Heart right ventricle (tissue), 16 donors: ENCODE results near the gene DOCK3. TPM values are rescaled to one million over a fixed set of nuclear protein-coding genes. Genes with fewer than 3 reads are reported as not detected.

Source experiments
- ATAC-seq, 8 donors: fragments of 200-7000 bp; cut with Tn5 transposase; one replicate each; pipeline ENCODE4 v1.9.1; 2020; ENCODE audit warnings: mild to moderate bottlenecking in 8 of 8, moderate library complexity in 8 of 8, moderate number of reproducible peaks in 1 of 8
- DNase-seq, 2 donors: peaks; one replicate each; pipeline ENCODE4 v3.0.0-alpha.2; 2020
- H3K27ac ChIP-seq, 10 donors: fragments of 200-600 bp; sonication (generic) in 2 of 10; one replicate each; pipeline versions ENCODE4 v1.5.0 to v1.8.0; 2020 to 2022; ENCODE audit warnings: mild to moderate bottlenecking in 3 of 10
- H3K27me3 ChIP-seq, 7 donors: fragments of 200-600 bp; one replicate each; pipeline ENCODE4 v1.8.0; 2021 to 2022; ENCODE audit warnings: mild to moderate bottlenecking in 2 of 7
- H3K36me3 ChIP-seq, 9 donors: fragments of 200-600 bp; sonication (generic) in 1 of 9; one replicate each; pipeline versions ENCODE4 v1.5.0 to v1.8.0; 2020 to 2022; ENCODE audit warnings: mild to moderate bottlenecking in 2 of 9
- H3K4me1 ChIP-seq, 9 donors: fragments of 200-600 bp; sonication (generic) in 1 of 9; one replicate each; pipeline versions ENCODE4 v1.5.0 to v1.8.0; 2020 to 2022; ENCODE audit warnings: mild to moderate bottlenecking in 4 of 9
- H3K4me3 ChIP-seq, 10 donors: fragments of 200-600 bp; sonication (generic) in 2 of 10; one replicate each; pipeline versions ENCODE4 v1.5.0 to v1.8.0; 2020 to 2022; ENCODE audit warnings: mild to moderate bottlenecking in 7 of 10, moderate library complexity in 2 of 10
- H3K9me3 ChIP-seq, 11 donors: fragments of 200-600 bp in 10 of 11; sonication (generic) in 2 of 11; one replicate each; pipeline versions ENCODE4 v1.5.0 to v1.8.0; 2013 to 2022; ENCODE audit warnings: mild to moderate bottlenecking in 2 of 11, control low read depth in 1 of 11, moderate library complexity in 1 of 11
- WGBS, 2 donors: extraction: QIAGEN DNeasy Blood & Tissue Kit; methylation state at CpG; one replicate each; pipeline ENCODE4 v1.1.7; 2013; ENCODE audit warnings: inconsistent platforms in 1 of 2; 5-methylcytosine and 5-hydroxymethylcytosine counted together
- intact Hi-C, 10 donors: fragments of 100-400 bp; cut with DNase I; formaldehyde crosslinking; loops; one replicate each; pipeline versions ENCODE4 v1.11.1 to v1.14.2; 2022
- microRNA-seq, 2 donors: library from miRNA; unstranded; fragments of <30 nt; microRNA quantifications; one replicate each; pipeline ENCODE4 v1.2.0, GENCODE V29; 2021
- polyA plus RNA-seq, 2 donors: library from polyadenylated mRNA; stranded (reverse); fragments of 200-250 nt; gene quantifications; one replicate each; pipeline ENCODE4 v1.2.3, GENCODE V29; 2013
- total RNA-seq, 10 donors: library from RNA; stranded (reverse); fragmentation: NEBNext Ultra II Directional in 3 of 10; extraction: Animal tissue kit (Norgen Biotek cat#: 25700) in 3 of 10; gene quantifications; one replicate each; pipeline versions ENCODE4 v1.2.1 to v1.2.4, GENCODE V29; 2021 to 2023
- TF ChIP-seq, protein P1 (sequence below), 9 donors: fragments of 200-600 bp; sonication (generic) in 2 of 9; IDR thresholded peaks; one replicate each; pipeline versions ENCODE4 v1.5.0 to v1.8.0; 2021 to 2022; ENCODE audit warnings: antibody characterized with exemption in 9 of 9, mild to moderate bottlenecking in 5 of 9, moderate library complexity in 1 of 9
- donor health status: Arrhythmogenic right ventricular cardiomyopathy.
- donor health status: ischemic (EF 13 %, LVEDD 7.1; RV severe dilation, severe dysfunction).
- donor health status: healthy with polysubstance abuse.
- donor health status: DM: no; HTN: yes; CAD: no.
- donor health status: DM: no; HTN: no; CAD: no.
- donor health status: ischemic (EF 25% LVEDD 6.9; RV normal size, moderate dysfunction).
- donor health status: ischemic (EF 25% LVEDD 5.7; RV mildly dilated, moderate dysfunction).
- donor health status: healthy.
- donor health status: DM: yes; HTN: yes; CAD: no.
- donor health status: Ischemic cardiomyopathy.
- donor health status: ischemic (EF 35%, LVEDD 5.7; RV mildly dilated, moderate dysfunction).
- donor health status: nonischemic (EF 11% LVEDD 7.7; RV severe dilation, severe dysfunction).
- donor health status: DM: yes; HTN: yes; CAD: no.
- donor health status: PGD.
- donor health status: ischemic (EF 29% LVEDD 5.4; RV normal size, mild dysfunction).
- donor health status: nonischemic (EF 23%, LVEDD 6.1; RV moderate dilation, normal function).

DOCK3 gene
- total and polyA plus RNA-seq, 12 donors: 1.2 to 6.6 (median 4.7) TPM

- intact Hi-C loops: no loop called here
- 95 to 96% methylated on average over 3 of the region's 3 CpGs for WGBS, 2 donors
- no peak overlapping the region for H3K4me3 ChIP-seq
Measured at GRCh38 chr3:51429138-51429537, 754.4 kb downstream of the DOCK3 start.

More at GRCh38 chr3:51429138-51429537, 754.4 kb downstream of the DOCK3 start:
- TF ChIP-seq, protein P1, sequence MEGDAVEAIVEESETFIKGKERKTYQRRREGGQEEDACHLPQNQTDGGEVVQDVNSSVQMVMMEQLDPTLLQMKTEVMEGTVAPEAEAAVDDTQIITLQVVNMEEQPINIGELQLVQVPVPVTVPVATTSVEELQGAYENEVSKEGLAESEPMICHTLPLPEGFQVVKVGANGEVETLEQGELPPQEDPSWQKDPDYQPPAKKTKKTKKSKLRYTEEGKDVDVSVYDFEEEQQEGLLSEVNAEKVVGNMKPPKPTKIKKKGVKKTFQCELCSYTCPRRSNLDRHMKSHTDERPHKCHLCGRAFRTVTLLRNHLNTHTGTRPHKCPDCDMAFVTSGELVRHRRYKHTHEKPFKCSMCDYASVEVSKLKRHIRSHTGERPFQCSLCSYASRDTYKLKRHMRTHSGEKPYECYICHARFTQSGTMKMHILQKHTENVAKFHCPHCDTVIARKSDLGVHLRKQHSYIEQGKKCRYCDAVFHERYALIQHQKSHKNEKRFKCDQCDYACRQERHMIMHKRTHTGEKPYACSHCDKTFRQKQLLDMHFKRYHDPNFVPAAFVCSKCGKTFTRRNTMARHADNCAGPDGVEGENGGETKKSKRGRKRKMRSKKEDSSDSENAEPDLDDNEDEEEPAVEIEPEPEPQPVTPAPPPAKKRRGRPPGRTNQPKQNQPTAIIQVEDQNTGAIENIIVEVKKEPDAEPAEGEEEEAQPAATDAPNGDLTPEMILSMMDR (IDR thresholded peaks at IDR 0.05): no peak
- ATAC-seq (no peak), DNase-seq (no peak)
- H3K9me3 ChIP-seq: no peaks in the 10 kb centered on the region
- H3K27ac ChIP-seq: no peak overlapping the region
- H3K27me3 ChIP-seq: no peaks in the 10 kb centered on the region
- H3K36me3 ChIP-seq: peaks cover 0 to 98% (median 21%) of the 10 kb centered on the region in 9 donors
- no peaks in the 10 kb centered on the region for H3K4me1 ChIP-seq

Small RNAs within 50 kb of the gene (microRNA-seq; reads per million reads assigned to microRNA genes)
- gene MIR4787: 7.2 reads per million in 2 donors

Other genes starting within 250 kb of the DOCK3 start
- 1 to 10 TPM in 9 of 10 donors, under 1 TPM in 1; 0.95 to 3.9 (median 2.6) TPM for gene CACNA2D2, start 171.3 kb upstream of the DOCK3 start, total RNA-seq
- 1 to 10 TPM in 1 of 2 donors, under 1 TPM in 1; 0.42 to 2.2 TPM for gene CACNA2D2, start 171.3 kb upstream of the DOCK3 start, polyA plus RNA-seq
- 10 to 100 TPM; 31.6 to 49.9 (median 43.4) TPM for gene C3orf18, start 107.2 kb upstream of the DOCK3 start, total RNA-seq
- gene C3orf18, start 107.2 kb upstream of the DOCK3 start, polyA plus RNA-seq: 10 to 100 TPM; 19.9 to 28.7 TPM
- 10 to 100 TPM; 10.6 to 19.0 (median 14.8) TPM for gene HEMK1, start 105.4 kb upstream of the DOCK3 start, total RNA-seq
- 10 to 100 TPM; 13.5 to 17.7 TPM for gene HEMK1, start 105.4 kb upstream of the DOCK3 start, polyA plus RNA-seq
- gene CISH, start 63.2 kb upstream of the DOCK3 start, total RNA-seq: 100 to 1,000 TPM in 1 of 10 donors, 10 to 100 TPM in 6, 1 to 10 TPM in 3; 5.4 to 131 (median 24.0) TPM
- 10 to 100 TPM in 1 of 2 donors, 1 to 10 TPM in 1; 8.9 to 21.1 TPM for gene CISH, start 63.2 kb upstream of the DOCK3 start, polyA plus RNA-seq
- gene MAPKAPK3, start 57.8 kb upstream of the DOCK3 start, total RNA-seq: 100 to 1,000 TPM; 278 to 496 (median 334) TPM
- gene MAPKAPK3, start 57.8 kb upstream of the DOCK3 start, polyA plus RNA-seq: 100 to 1,000 TPM; 134 to 225 TPM